C4-2B (cell line): ENCODE measurements around the gene CMPK1.

Experiments
- ZFX ChIP-seq: fragments of 450-650 bp; IDR thresholded peaks from 2 replicates; pipeline ENCODE4 v1.6.1; 2017
- TF ChIP-seq, protein P1 (sequence below): fragments of 450-650 bp; conservative IDR thresholded peaks from 2 replicates; pipeline ENCODE4 v1.5.1; 2017; ENCODE audit warnings: mild to moderate bottlenecking

DNA sequence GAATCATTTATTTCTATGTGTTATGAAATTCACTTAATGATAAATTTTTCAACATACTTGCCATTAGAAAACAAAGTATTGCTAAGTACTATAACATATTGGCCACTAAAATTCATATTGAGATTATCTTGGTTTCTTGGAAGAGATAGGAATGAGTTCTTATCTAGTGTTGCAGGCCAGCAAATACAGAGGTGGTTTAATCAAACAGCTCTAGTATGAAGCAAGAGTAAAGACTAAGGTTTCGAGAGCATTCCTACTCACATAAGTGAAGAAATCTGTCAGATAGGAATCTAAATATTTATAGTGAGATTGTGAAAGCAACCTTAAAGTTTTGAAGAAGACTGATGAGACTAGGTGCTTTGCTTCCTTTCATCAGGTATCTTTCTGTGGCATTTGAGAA is 44.6 kb downstream of the CMPK1 start:
- TF ChIP-seq, protein P1, sequence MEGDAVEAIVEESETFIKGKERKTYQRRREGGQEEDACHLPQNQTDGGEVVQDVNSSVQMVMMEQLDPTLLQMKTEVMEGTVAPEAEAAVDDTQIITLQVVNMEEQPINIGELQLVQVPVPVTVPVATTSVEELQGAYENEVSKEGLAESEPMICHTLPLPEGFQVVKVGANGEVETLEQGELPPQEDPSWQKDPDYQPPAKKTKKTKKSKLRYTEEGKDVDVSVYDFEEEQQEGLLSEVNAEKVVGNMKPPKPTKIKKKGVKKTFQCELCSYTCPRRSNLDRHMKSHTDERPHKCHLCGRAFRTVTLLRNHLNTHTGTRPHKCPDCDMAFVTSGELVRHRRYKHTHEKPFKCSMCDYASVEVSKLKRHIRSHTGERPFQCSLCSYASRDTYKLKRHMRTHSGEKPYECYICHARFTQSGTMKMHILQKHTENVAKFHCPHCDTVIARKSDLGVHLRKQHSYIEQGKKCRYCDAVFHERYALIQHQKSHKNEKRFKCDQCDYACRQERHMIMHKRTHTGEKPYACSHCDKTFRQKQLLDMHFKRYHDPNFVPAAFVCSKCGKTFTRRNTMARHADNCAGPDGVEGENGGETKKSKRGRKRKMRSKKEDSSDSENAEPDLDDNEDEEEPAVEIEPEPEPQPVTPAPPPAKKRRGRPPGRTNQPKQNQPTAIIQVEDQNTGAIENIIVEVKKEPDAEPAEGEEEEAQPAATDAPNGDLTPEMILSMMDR, result no peak
- TF ChIP-seq ZFX, result no peak
